RCC 7860 (cell line): ENCODE measurements around the gene PPP1R16B.
A peak's percentile ranks its signal among the peaks of the same experiment; 100 is the strongest.
"Not testable (repeated sequence)": the region's sequence is repeated elsewhere in the genome, so short reads cannot be mapped to it uniquely, and the experiment has no call there.

Source experiments
- DNase-seq: peaks from one replicate; pipeline ENCODE4 v3.0.0-alpha.2; 2015; ENCODE audit warnings: low spot score
- FAIRE-seq: peaks from 2 replicates; lab custom pipeline; 2012; peaks lifted over from hg19 to GRCh38; lab: Jason Lieb, UNC

PPP1R16B gene

DNA sequence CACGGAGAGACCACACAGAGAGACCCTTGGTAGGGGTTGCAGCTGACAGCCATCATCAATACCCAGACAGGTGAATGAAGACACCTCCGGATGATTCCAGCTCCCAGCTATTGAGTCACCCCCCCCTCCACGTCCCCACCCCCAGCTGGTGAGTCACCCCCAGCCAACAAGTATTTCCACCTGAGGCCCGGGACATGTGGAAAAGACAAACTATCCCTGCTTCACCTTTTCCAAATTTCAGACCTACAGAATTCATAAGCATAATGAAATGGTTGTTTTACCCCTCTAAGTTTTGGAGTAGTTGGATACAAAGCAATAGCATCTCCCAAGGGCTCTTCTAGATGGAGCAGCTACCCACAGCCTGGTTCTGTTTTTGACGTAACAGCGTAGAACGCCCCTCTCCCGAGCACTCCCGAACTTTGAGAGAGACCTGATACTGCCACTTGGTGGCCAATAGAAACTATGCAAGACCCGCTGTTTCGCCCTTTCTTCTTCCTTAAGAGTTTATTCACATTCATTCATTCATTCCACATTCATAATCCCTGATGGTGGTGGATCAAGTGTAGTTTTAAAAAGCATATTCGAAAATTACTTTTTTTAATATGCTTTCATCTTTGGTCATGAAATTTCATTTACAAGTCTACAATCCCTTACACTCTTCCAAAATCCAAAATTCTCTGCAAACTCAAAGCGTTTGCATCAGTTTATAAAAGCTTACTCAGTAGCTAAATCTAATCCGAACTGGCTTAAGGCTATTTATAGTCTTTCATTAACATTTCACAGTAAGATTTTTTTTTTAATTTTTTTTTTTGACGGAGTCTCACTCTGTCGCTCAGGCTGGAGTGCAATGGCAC lies 15.1 kb upstream of the PPP1R16B start:
- DNase-seq: peak; percentile 57
- FAIRE-seq: peak; percentile 56

DNA sequence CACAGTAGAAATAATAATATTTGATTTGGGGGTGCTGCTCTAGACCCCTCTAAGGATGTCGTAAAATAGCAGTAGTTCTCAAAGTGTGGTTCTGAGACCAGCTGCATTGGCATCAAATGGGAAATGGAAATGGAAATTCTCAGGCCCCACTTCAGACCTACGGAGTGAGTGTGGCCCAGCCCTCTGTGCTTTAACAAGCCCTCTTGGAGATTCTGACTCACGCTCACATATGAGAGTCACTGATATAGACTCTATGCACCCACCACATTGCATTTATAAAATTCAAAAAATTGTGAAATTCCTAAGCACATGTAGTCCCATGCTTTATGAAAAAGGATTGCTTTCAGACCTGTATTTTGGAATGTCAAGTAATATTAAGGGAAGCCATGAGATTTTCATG lies 14.2 kb upstream of the PPP1R16B start:
- FAIRE-seq (no peak), DNase-seq (no peak)

DNA sequence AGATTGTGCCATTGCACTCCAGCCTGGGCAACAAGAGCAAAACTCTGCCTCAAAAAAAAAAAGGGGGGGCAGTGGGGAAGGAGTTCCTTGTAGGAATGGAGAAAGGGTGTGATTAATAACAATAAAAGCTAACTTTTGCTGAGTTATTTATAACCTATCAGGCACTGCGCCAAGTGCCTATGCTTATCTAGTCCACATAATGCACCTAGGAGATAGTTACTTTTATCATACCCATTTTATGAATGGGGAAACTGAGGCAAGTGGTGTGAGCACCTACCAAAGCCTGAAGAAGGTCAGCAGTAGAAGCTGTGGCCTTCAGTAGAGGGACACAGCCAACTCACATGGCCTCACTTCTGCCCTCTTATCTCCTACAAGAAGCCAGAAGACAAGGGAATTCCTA lies 13.6 kb upstream of the PPP1R16B start:
- no peak for DNase-seq
- FAIRE-seq: no peak

DNA sequence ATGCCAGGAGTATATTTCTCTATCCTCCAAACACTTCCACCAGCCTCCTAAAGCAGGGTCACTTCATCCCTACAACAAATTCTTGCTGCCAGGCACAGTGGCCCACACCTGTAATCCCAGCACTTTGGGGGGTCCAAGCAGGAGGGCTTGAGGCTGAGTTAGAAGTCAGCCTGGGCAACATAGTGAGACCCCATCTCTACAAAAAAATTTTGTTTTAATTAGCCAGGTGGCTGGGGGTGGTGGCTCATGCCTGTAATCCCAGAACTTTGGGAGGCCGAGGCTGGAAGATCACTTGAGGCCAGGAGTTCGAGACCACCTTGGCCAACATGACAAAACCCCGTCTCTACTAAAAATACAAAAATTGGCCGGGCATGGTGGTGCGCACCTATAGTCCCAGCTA lies 11.4 kb upstream of the PPP1R16B start:
- not testable (repeated sequence) for DNase-seq, FAIRE-seq

DNA sequence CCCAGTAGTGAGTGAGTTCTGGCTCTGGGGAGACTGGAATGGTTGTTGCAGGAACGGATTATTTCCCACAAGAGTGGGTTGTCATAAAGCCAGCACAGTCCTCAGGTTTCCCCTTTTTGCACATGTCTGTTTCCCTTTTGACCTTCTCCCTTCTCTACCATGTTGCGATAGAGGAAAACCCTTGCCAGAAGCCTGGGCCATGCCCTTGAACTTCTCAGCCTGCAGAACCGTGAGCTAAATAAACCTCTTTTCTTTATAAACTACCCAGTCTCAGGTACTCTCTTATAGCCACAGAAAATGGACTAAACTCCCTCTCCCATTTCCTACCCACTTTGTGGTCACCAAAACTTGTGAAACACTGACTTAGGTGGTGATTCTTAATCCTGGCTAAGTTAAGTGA lies 7.2 kb upstream of the PPP1R16B start:
- DNase-seq: no peak
- FAIRE-seq: no peak

DNA sequence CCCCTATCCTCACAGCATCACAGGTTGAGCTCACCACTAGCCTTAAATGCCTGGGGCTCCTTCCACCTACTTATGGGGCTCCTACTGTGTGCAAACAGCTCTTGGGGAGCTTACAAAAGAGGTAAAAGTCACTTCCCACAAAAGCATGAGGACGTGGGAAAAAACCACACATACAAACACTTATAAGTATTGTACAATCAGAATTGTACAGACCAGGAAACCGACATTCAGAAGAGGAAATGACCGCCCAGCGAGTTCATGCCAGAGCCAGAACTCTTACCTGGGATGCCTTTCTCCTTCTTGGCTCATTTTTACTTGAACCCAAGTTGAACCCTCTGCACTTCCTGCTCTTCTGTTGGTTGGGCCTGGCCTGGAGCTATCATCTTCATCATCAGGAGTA lies 6.3 kb upstream of the PPP1R16B start:
- FAIRE-seq: no peak

DNA sequence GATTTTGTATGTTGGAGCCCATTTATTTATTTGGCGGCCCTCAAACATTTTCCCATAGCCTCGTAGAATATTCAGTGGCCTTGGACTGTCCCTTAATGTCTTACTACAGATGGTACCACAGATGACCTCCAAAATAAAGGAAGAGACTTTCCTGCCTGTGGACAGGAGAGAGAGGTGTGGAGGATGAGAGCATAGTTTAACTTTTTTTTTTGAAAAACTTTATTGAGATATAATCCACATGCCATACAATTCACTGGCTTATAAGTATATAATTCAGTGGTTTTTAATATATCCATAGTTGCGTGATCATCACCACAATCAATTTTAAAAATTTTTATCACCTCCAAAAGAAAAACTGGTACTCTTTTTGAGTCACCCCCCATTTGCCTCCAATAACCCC lies 4.6 kb upstream of the PPP1R16B start:
- no peak for FAIRE-seq
- DNase-seq: no peak

More for the DNA sequence above, 6.3 kb upstream of the PPP1R16B start:
- no peak for DNase-seq

DNA sequence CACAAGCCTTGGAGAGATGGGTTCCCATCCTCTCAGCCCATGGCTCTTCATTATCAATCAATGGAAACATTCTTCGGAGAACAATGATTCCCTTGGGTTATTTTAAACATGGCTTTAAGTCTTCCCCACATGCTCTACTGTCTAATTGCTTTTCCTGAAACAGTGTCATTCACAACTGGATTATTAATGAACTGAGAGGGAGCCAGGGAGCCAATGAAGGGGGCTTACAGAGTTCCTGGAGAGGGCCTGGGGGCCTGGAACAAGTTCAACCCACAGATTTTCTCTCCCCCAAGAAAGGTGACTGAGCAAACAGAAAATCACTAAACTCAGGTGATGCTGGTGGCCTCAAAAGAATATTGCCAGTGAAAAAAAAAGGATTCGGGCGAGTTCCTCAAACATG lies 1.3 kb upstream of the PPP1R16B start:
- FAIRE-seq: no peak

DNA sequence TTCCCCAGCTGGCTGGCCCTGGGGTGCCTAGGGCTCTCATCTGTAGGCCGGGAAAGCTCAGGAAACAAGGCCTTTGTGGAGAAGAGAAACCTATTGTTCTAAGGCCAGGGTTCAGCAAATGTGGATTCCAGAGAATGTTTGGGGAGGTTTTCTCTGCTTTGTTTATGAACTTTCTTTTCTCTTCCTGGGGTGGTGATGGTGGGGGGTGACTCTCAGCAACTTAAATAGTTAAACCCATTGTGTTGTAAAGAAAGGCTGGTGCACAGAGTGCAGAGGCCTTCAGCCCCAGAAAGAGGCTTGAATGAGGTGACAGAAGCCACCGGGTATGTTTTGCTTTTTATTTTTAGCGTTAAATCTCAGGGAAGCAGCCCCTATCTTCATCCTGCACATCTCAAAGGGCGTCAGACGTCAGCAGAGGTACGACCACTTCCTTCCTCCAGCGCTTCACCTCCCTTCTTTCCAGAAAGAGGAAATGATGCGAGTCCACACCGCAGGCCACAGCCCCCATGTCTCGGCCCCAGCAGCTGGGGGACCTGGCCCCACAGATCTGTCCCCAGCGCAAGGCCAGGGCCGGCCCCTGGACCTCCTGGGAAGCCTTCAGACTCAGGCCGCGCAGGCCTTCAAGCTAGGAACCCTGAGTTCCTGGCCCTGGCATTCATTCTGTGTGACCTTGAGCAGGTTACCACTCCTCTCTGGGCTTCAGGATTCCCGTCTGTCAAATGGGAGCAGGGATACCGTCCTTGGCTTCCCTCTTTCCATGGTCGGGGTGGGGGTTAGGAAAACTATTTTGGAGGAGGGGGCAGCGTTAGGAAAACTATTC lies 605 bp upstream of the PPP1R16B start:
- no peak for FAIRE-seq
- DNase-seq: no peak

More for the DNA sequence above, 1.3 kb upstream of the PPP1R16B start:
- no peak for DNase-seq

DNA sequence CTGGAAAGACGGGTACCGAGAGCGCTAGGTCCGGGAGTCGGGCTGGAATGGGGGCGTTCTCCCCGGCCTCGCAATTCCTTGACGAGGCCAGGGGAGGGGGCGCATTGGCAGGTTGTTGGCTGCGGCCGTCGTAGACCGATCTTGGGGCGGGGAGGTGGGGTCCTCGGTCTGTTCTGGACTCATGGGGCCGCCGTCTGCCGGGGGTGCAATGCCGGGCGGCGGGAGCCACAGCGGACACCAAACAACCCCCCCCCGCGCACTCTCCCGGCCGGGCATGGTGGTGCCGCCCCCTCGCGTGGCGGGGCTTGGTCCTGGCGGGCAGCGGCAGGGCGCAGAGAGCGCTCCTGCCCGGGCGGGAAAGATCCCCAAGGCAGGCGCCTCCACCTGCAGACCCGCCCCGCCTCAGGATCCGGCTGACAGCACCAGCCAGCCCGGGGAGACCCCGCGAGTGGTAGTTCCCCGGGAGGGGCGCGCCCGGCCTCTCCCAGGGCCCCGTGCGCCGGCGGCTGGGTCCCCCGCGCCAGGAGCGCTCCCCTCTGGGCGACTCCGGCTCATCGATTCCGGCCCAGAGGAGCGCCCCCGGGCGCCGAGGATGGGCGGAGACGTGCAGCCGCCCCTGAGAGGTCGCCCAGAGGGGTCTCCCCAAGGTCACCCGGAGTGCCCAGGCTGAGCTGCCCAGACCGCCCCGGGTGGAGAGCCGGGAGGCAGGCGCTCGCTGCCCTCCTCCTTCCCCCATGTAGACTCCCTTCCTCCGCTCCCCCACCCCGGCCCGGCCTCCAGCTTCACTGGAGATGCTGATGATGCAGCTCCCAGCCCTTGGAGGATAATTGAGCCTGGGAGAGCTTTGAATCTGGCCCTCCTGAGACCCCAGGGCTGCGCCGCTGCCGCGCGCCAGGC lies 709 bp downstream of the PPP1R16B start:
- DNase-seq (no peak), FAIRE-seq (no peak)

DNA sequence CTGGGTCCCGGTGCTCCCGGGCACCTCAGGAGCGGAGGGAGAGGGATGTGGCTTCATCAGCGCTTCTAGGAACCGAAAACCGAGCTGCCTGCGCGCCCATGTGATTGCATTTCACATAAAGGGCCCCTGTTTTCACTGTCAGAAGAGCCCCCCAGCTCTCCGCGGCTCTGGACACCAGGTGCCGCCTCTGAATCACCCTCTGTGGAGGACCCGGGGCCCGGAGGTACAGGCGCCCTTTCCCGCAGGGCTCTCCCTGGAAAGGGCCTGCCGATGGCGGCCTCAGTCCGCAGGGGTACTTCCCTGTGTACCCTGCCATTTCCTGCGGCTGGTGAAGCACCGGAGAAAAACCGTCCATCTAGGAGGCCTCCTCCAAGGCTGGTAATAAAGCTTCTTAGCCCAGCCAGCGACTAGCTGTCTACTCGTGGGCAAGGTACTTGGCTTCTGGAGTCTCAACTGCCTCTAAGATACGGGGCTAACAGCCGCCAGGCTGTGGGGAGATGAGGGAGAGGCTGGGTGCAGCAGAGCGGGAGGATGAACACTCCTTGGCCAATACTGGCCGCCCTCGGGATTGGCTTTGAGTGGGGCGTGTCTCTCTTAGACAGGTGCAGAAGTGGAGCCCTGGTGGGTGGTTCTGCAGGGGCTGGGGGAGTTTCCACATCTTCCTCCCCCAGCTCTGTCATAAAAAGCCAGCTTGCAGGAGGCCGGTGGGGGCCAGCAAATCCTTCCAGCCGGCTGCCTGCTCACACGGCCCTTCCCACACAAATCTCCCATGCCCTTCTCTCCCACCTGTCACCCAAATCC lies 1.6 kb downstream of the PPP1R16B start:
- DNase-seq (no peak), FAIRE-seq (no peak)

DNA sequence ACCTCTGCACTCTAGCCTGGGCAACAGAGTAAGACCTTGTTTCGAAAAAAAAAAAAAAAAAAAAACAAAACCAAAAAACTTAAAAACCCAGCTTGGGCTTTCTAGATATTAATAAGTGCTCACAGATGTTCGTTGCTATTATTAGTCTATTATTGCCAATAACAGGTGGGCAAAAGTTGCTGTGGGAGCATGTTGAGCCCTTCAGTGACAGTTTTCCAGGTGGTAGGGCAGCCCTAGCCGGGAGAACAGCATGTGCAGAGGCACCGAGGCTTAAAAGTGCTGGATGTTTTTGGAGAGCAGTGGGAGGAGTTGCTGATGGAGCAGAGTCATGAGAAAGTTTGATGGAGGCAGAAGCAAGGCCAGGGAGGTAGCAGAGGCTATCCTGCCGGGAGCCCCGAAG lies 4.4 kb downstream of the PPP1R16B start:
- FAIRE-seq (no peak), DNase-seq (no peak)

DNA sequence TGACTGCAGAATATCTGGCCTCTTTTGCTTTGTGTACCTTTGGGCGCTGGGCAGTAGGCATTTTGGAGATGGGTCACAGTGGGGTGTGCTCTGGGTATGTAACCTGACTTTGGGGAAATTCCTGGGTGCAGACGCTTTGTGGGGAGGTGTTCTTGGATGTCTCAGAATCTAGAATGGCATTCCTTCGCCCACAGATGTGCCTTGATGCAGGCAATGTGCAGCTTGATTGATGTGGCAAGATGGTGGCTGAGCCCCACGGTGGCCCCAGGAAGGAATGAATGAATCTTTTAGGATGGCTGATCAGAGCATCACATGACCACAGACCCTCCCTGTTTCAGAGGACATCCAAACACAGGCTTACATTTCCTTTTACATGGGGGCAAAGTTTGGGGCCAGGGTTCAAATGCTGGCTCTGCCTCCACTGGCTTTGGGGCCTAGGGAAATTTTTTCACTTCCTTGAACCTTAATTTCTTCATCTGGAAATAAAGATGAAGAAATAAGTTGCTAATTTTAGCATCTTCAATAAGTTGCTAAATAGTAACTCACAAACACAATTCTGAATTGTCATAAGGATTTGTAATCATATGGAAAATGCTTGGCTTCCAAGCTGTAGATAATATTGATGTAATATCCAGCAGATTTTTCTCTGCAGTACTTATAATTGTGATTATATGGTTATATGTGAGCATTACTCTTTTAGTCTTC lies 5.6 kb downstream of the PPP1R16B start:
- DNase-seq: no peak
- FAIRE-seq: no peak

DNA sequence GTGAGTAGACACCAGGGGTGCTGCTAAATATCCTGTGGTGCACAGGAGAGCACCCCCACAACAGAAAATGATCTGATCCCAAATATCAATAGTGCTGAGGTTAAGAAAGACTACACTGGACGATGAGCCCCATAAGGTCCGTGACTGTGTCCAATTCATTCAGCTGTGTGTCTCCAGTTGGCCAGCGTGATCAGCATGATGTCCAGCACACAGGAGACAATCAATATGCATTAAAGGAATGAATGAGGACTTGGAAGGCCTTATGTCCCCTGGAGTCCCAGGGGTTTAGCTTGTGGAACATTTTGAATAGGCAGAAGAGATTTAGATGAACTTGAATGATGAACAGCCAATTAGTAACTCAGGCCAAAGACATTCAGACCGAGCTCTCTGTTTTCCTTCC lies 6.3 kb downstream of the PPP1R16B start:
- DNase-seq: no peak
- no peak for FAIRE-seq

DNA sequence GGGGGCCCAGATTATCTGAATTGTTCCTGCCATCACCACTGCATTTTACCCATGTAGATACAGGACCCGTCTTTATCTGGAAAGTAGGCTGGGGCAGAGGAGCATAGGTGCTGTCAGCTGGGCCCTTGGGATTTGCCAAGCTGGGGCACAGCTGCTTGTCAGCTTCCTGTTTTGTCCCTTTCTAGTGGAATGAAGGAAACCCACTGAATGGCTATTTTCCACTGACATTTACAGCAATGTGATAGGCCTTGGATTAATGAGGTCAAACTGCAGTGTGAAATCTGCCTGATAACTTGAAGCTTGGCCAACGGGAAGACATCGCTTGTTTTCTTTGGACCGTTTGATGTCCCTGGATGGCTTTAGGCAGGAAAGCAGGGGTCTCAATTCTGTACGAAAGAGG lies 6.7 kb downstream of the PPP1R16B start:
- DNase-seq: no peak
- FAIRE-seq: no peak

DNA sequence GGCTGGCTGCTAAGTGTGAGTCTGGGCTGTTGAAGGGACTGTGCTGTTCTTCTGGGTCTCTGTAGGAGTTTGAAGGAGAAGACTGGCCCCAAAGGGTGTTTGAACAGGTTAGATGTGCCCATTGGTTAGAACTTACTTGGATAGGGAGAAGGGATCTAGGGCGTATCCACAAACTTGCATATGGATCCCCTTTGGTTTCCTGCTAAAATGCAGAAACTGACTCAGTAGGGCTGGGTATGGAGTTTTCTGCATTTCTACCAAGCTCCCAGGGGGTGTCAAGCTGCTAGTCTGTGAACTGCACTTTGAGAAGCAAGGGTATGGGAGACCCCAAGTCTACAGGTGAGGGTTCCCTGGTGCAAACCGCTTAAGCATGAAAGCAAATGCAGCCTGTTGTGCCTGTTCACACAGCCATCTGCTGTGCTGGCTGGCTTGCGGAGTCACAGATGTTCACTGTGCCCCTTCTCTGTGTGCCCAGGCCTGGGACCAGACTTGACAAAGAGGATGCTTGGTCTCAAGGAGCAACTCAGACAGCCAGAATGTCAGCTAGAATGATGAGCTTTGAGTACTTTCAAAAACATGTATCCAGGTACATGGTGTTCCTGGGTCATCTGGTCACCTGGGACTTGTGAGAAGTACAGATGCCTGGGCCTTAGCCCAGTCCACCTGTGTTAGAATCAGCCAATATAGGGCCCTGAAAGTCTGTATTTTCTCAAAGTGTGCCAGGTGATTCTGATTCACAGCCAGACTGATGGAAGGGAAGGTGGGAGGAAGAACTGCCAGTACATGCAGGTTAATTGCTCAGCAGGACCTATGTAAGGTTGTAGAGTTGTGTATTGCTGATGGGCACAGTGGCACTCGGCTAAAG lies 7.4 kb downstream of the PPP1R16B start:
- no peak for FAIRE-seq
- no peak for DNase-seq

DNA sequence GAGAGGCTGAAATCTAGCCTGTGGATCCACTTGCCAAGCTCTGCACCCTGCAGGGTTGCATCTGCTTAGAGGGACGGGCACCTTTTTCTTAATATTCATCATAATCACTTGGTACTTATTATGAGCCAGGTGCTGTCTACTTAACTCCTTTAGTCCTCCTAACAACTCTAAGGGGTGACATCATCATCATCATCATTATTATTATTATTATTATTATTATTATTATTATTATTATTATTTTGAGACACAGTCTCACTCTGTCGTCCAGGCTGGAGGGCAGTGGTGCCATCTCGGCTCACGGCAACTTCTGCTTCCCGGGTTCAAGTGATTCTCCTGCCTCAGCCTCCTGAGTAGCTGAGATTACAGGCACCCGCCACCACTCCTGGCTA lies 8.1 kb downstream of the PPP1R16B start:
- FAIRE-seq, DNase-seq: not testable (repeated sequence)

DNA sequence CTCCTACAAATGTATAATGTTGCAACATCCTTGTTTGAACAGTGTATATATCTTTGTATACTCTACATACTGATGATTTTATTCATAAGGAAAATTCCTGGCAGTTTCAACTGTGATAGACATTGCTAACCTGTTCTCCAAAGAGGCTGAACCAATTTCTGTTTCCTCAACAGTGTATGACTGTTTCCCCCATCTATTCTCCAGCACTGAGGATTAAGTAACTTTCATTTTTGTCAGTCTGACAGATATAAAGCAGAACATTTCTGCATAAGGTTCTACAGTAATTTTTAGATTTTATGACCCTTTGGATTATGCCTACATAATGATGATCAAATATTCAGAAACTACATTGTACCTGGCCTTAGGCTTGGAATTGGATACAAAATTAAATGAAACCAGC lies 9.9 kb downstream of the PPP1R16B start:
- no peak for FAIRE-seq

More for the DNA sequence above, 9.9 kb downstream of the PPP1R16B start:
- DNase-seq: no peak
